ENCODE data around the gene CCDC50. TPM values are rescaled to one million over a fixed set of nuclear protein-coding genes. Genes with fewer than 3 reads are reported as not detected.

The CCDC50 gene
- total and polyA plus RNA-seq, 2 of the 8 experiments (the other 6 are each of a cell fraction or from before 2014, with no cell fraction given), result 7.3 to 19.2 TPM

DNA sequence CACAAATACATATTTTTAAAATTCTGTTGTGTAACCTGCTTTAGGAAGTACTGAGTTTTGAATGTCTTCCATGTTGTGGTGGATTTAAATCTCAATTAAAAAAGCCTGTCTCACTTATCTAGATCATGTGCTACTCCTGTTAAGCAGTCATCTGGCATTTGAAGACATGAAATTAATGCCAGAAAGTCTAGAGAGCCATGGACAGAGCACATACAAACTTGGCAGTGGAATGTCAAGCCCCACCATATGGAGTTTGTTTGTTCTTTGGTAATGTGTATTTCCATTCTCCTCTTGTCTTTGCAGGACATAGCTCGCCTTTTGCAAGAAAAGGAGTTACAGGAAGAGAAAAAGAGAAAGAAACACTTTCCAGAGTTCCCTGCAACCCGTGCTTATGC lies 40.4 kb downstream of the CCDC50 start:
- Histone ChIP-seq H2BK5ac (ENCODE audit: low read depth, low read length) (no peak overlapping the region), H3K9ac (replicated peaks in 1 of 4; ENCODE audit: extremely low read depth in 1 of 4, low read depth in 3 of 4, low read length in 3 of 4) (no peak overlapping the region), H2BK20ac (ENCODE audit: low read length) (no peak overlapping the region), H3K56ac (replicated peaks; ENCODE audit: insufficient read length, low read depth, low read length) (no peak overlapping the region), H4K20me1 (replicated peaks in 1 of 2; ENCODE audit: control insufficient read depth in 1 of 2, insufficient read depth in 2 of 2, low read length in 2 of 2) (no peaks in the 10 kb centered on the region), H3K23ac (ENCODE audit: insufficient read length) (no peak overlapping the region), H3K36me3 (ENCODE audit: control insufficient read depth in 2 of 4, insufficient read depth in 4 of 4, low read length in 3 of 4) (no peaks in the 10 kb centered on the region), H2BK15ac (ENCODE audit: low read length) (no peak overlapping the region), H3K4ac (replicated peaks; ENCODE audit: insufficient read length, low read depth, low read length) (no peak overlapping the region), H3K23me2 (ENCODE audit: low read depth, low read length) (no peaks in the 10 kb centered on the region), H3K79me1 (ENCODE audit: low read depth, low read length) (no peaks in the 10 kb centered on the region), H3K79me2 (ENCODE audit: control insufficient read depth in 1 of 2, insufficient read depth in 2 of 2, low read length in 2 of 2) (no peaks in the 10 kb centered on the region), H3K4me1 (replicated peaks in 1 of 4; ENCODE audit: control insufficient read depth in 3 of 4, insufficient read depth in 4 of 4, low read length in 3 of 4) (peaks cover 0 to 14% (median 6%) of the 10 kb centered on the region in 4 experiments; a peak in 4 of 7 replicates), H3K9me3 (ENCODE audit: insufficient read depth in 2 of 2, low read depth in 1 of 2, low read length in 1 of 2) (no peaks in the 10 kb centered on the region), H2AFZ (ENCODE audit: low read length) (no peak overlapping the region), H3K27me3 (replicated peaks in 1 of 4; ENCODE audit: control insufficient read depth in 3 of 4, extremely low read depth in 1 of 4, insufficient read depth in 3 of 4, low read length in 3 of 4) (no peaks in the 10 kb centered on the region), H3K4me2 (ENCODE audit: insufficient read depth in 1 of 2, low read depth in 2 of 2, low read length in 2 of 2) (no peak overlapping the region; a peak in 1 of 4 replicates), H3K14ac (ENCODE audit: insufficient read length) (no peak overlapping the region), H4K91ac (replicated peaks; ENCODE audit: insufficient read length, low read length) (no peak overlapping the region), H3K27ac (ENCODE audit: low read depth, low read length) (peak overlapping the region; percentile 3; the same call in 1 of the 2 replicates), H2AK5ac (ENCODE audit: low read depth, low read length) (no peak overlapping the region), H3K4me3 (ENCODE audit: extremely low read depth in 1 of 4, insufficient read depth in 2 of 4, low read depth in 3 of 4, low read length in 4 of 4) (no peak overlapping the region), H4K8ac (ENCODE audit: extremely low read depth, insufficient read depth, low read length) (no peak overlapping the region), H2BK12ac (ENCODE audit: low read depth, low read length) (no peak overlapping the region), H2BK120ac (replicated peaks; ENCODE audit: low read depth, low read length) (no peak overlapping the region), H3K18ac (ENCODE audit: extremely low read depth, low read length) (no peak overlapping the region), H4K5ac (ENCODE audit: insufficient read length, low read depth, low read length) (no peak overlapping the region)
- POLR2A ChIA-PET (ENCODE audit: partially characterized antibody), result interaction anchor here (1.0 to 1.8 kb wide), 3 partner anchors 9 to 12 kb away, joined by 3 to 4 read pairs (median 3); no protein-coding TSS in a partner anchor
- WGBS, 2 experiments (ENCODE audit: extremely low coverage in 1 of 2, insufficient coverage in 1 of 2, insufficient read length in 1 of 2, insufficient replicate concordance in 2 of 2, low coverage in 1 of 2, low lambda C conversion rate in 2 of 2, missing lambda C conversion rate in 1 of 2), result 60% methylated on average over 2 of the region's 2 CpGs; no CpG with 5 or more reads in 1 of the 2 experiments
- DNase-seq (ENCODE audit: low read depth in 1 of 2, low spot score in 2 of 2), result no peak
- no peak for FAIRE-seq
- CTCF ChIA-PET (ENCODE audit: partially characterized antibody), result no interaction called here
- TF ChIP-seq TBP (IDR thresholded peaks at IDR 0.05; ENCODE audit: low read depth, low read length) (no peak), POU5F1 (IDR thresholded peaks at IDR 0.05; ENCODE audit: low read depth, low read length) (no peak)
- TF ChIP-seq, protein P1, sequence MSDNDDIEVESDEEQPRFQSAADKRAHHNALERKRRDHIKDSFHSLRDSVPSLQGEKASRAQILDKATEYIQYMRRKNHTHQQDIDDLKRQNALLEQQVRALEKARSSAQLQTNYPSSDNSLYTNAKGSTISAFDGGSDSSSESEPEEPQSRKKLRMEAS (IDR thresholded peaks at IDR 0.05), result no peak

Data from H1 (cell line).